Measurements from ENCODE around the gene GSTA3.
"Not testable (repeated sequence)": the region's sequence is repeated elsewhere in the genome, so short reads cannot be mapped to it uniquely, and the experiment has no call there.

Gene GSTA3

GRCh38 chr6:52910091-52910490, 593 bp upstream of the GSTA3 start:
- DNase-seq (ENCODE audit: low spot score) = no peak

GRCh38 chr6:52909131-52909530, 367 bp downstream of the GSTA3 start:
- DNase-seq (ENCODE audit: low spot score) = no peak

DNA sequence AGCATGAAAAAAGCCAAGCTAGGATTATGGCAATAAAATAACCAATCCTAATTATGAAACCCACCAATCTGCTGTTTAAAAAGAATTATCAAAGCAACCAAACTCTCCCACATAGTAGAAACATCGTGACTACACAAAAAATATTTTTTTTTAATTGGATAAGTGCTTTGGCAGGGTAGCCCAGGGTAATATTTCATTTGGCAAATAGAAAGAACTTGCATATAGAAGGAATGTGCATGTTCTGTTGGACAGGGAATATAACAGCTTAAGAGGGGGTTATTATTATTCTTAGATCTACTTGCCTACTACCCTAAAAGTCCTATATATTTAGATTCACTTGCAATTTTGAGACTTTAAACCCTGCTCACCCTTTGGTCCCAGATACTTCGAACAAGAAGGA, 972 bp downstream of the GSTA3 start:
- DNase-seq (ENCODE audit: low spot score) = no peak

GRCh38 chr6:52904562-52905279, 4.8 kb downstream of the GSTA3 start:
- DNase-seq (ENCODE audit: low spot score) = no peak

- DNase-seq (ENCODE audit: low spot score) = no peak
Measured at GRCh38 chr6:52900536-52900935, 9.0 kb downstream of the GSTA3 start.

- DNase-seq (ENCODE audit: low spot score) = not testable (repeated sequence)
Measured at GRCh38 chr6:52895790-52896189, 13.7 kb downstream of the GSTA3 start.

DNA sequence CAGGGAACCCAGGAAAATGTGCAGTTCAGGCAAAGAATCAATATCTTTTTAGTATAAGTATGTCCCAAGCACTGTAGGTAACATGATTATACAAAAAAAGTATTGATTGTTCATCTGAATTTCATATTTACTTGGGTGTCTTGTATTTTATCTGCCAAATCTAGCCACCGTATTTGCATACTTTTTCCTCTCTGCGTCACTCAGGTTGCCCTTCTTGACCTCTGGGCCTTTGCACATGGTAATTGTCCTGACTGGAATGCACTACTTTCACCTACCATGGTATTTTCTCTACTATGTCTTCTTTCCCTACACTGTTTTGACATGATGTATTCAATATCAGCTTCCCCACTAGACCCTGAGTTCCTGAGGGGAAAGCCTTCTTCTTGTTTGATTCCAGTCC, 15.2 kb downstream of the GSTA3 start:
- DNase-seq (ENCODE audit: low spot score) = no peak

GRCh38 chr6:52893803-52894202, 15.7 kb downstream of the GSTA3 start:
- no peak for DNase-seq (ENCODE audit: low spot score)

DNA sequence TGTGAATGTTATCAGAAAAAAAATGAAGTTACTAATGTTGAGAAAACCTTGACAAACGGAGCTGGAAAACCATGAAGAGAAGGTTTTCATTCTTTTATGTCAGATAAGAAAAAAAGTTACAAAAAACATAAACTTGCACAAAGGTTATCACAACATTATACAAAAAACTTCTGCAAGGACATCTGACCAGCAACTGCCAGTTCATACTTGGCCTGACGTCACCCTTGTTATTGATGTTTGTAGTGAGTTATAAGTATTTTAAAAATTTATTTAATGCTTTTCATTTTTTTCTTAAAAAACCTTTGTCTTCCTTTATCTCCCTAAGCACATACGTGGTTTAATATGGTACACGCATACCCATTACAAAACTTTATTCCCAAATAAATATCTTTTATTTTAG, 16.3 kb downstream of the GSTA3 start:
- no peak for DNase-seq (ENCODE audit: low spot score)

DNA sequence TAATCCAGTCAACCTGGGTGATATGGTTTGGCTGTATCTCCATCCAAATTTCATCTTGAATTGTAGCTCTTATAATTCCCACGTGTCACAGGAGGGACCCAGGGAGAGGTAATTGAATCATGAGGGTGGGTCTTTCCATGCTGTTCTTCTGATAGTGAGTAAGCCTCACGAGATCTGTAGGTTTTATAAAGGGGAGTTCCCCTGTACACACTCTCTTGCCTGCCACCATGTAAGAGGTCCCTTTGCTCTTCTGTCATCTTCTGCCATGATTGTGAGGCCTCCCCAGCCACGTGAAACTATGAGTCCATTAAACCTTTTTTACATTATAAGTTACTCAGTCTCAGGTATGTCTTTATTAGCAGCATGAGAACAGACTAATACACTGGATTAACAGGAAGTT, 19.5 kb downstream of the GSTA3 start:
- DNase-seq (ENCODE audit: low spot score) = no peak

DNA sequence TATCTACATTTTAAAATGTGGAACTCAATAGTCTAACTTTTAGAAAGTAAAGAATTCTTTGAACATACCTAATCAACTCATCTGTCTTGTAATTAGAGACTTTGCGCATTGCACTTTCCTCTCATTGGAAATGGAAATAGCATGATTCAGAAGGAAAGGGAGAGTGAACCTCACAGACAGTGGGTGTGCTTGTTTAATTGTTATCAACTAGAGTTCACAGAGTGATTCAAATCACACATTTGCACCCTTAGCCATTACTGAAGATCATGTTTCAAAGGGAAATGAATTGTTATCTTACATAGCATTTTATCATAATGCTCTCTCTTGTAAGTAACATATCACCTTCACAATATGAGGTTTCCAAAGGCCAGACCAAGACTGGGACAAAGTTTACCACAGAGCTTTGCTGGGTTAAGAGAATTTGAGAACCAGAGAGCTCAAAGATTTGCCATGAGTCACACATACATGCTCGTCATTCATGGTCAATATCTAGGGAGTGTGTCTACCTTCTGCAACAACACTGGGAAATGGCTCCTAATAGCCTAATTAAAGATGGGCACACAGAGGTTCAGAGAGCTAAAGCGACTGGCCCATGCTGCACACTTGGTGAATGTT, 21.5 kb downstream of the GSTA3 start:
- no peak for DNase-seq (ENCODE audit: low spot score)

- peak; percentile 78 for DNase-seq (ENCODE audit: low spot score)
Measured at GRCh38 chr6:52881996-52882841, 27.3 kb downstream of the GSTA3 start.

GRCh38 chr6:52881662-52881995, 27.9 kb downstream of the GSTA3 start:
- DNase-seq (ENCODE audit: low spot score) = no peak

GRCh38 chr6:52877786-52878185, 31.7 kb downstream of the GSTA3 start:
- no peak for DNase-seq (ENCODE audit: low spot score)

- DNase-seq (ENCODE audit: low spot score) = no peak
Measured at GRCh38 chr6:52877168-52877567, 32.3 kb downstream of the GSTA3 start.

DNA sequence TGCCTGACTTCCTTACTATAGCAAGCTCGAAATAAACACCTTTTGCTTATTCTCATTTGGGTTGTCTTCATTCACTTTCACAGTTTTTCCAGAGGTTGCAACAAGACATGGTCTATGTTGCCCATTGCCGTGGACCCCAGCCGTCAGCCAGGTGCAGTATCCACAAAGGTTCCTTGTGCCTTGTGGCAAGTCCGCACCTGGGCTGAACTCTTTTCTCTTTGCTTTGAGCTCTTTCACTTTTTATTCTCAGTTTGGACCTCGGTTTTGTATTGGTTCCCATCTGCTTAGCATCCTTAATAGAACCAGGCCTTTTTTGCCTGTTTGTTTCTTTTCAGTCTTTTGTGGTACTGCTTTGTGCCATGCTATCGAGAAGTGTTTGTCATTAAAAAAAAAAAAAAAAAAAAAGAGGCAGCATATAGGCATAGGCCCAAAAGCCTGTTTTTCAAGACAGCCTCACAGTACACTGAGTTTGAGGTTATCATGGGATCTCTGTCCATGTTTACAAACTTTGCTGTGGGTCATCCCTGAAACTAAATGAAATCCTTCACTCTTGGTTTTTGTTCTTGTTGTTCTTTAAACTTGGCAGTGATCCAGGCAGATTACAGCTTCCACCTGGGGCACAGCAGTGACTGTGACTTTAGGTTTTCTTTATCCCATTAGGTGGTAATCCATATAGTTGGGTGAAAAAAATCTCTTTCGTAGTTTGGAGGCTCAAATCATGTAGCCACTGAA, 33.3 kb downstream of the GSTA3 start:
- no peak for DNase-seq (ENCODE audit: low spot score)

GRCh38 chr6:52872031-52872430, 37.5 kb downstream of the GSTA3 start:
- no peak for DNase-seq (ENCODE audit: low spot score)

- no peak for DNase-seq (ENCODE audit: low spot score)
Measured at GRCh38 chr6:52871621-52872020, 37.9 kb downstream of the GSTA3 start.

DNA sequence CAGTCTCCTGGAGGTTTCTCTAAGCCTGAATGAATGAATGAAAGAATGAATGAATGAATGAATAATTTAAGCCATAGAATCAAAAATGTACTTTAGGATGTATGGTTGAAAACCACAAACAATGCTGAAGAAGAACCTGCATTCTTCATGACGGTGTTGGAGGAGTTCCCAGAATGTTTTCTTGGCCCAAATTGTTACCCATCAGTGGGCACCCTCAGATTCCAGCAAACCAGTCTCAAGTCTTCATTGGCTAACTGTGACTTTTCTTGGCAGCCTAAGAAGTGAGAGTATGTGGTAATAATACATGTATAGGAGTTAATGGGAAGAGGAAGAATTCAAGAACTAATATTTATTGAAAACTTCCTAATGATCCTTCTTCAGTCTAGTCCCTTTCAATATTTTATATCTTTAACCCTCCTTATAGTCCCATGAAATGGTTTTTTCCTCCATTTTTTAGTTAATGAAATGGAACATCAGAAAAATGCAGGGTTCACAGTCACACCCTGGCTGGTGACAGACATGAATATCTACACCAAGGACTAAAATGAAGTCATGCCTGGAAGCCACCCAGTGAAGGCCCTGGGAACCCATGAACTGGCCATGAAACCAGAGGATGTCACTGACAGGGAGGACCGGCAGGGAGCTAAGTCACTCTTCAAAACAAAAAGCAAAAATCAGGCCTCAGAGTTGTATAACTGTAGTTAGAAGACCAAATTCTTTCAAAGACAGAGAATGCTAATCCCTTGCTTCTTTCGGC, 39.0 kb downstream of the GSTA3 start:
- DNase-seq (ENCODE audit: low spot score) = not testable (repeated sequence)

GRCh38 chr6:52868899-52869298, 40.6 kb downstream of the GSTA3 start:
- not testable (repeated sequence) for DNase-seq (ENCODE audit: low spot score)

DNA sequence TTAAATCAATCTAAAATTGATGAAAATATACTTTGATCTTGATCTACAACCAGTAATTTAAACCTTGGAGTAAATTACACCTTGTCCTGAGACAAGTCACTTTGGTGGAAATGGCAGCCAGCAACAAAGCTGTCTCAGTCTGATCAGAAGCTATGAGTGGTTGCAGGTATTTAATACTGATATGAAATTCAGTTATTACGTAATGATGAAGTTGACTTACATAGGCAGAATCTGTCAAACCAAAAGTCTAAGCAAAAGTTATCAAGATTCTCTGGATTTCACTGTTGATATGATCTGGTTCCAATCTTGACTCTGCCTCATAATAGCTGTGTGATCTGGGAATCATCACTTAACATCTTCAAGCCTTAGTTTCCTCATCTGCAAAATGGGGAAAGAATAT, 41.3 kb downstream of the GSTA3 start:
- no peak for DNase-seq (ENCODE audit: low spot score)

DNA sequence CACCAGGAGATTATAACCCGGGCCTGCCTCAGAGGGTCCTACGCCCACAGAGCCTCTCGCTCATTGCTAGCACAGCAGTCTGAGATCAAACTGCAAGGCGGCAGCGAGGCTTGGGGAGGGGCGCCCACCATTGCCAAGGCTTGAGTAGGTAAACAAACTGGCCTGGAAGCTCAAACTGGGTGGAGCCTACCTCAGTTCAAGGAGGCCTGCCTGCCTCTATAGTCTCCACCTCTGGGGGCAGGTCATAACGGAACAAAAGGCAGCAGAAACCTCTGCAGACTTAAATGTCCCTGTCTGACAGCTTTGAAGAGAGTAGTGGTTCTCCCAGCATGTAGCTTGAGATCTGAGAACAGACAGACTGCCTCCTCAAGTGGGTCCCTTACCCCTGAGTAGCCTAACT, 48.3 kb downstream of the GSTA3 start:
- DNase-seq (ENCODE audit: low spot score) = not testable (repeated sequence)

Measured in kidney capillary endothelial cell (primary cell).